ENCODE results near the gene ADAMTS3.

ADAMTS3 gene

GRCh38 chr4:72531322-72531721 is 37.7 kb downstream of the ADAMTS3 start:
- DNase-seq (ENCODE audit: low read depth in 2 of 2) = no peak
- H3K4me3 ChIP-seq (replicated peaks in 1 of 2; ENCODE audit: low read depth in 2 of 2, low read length in 2 of 2) = no peak overlapping the region
- TF ChIP-seq, protein P1, sequence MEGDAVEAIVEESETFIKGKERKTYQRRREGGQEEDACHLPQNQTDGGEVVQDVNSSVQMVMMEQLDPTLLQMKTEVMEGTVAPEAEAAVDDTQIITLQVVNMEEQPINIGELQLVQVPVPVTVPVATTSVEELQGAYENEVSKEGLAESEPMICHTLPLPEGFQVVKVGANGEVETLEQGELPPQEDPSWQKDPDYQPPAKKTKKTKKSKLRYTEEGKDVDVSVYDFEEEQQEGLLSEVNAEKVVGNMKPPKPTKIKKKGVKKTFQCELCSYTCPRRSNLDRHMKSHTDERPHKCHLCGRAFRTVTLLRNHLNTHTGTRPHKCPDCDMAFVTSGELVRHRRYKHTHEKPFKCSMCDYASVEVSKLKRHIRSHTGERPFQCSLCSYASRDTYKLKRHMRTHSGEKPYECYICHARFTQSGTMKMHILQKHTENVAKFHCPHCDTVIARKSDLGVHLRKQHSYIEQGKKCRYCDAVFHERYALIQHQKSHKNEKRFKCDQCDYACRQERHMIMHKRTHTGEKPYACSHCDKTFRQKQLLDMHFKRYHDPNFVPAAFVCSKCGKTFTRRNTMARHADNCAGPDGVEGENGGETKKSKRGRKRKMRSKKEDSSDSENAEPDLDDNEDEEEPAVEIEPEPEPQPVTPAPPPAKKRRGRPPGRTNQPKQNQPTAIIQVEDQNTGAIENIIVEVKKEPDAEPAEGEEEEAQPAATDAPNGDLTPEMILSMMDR (IDR thresholded peaks at IDR 0.05; ENCODE audit: low read depth, low read length) = no peak

- TF ChIP-seq, protein P1 (IDR thresholded peaks at IDR 0.05; ENCODE audit: low read depth, low read length) = no peak
- DNase-seq (ENCODE audit: low read depth in 2 of 2) = no peak
- no peak overlapping the region for H3K4me3 ChIP-seq (replicated peaks in 1 of 2; ENCODE audit: low read depth in 2 of 2, low read length in 2 of 2)
Observed at GRCh38 chr4:72529148-72529822, 39.7 kb downstream of the ADAMTS3 start.

DNA sequence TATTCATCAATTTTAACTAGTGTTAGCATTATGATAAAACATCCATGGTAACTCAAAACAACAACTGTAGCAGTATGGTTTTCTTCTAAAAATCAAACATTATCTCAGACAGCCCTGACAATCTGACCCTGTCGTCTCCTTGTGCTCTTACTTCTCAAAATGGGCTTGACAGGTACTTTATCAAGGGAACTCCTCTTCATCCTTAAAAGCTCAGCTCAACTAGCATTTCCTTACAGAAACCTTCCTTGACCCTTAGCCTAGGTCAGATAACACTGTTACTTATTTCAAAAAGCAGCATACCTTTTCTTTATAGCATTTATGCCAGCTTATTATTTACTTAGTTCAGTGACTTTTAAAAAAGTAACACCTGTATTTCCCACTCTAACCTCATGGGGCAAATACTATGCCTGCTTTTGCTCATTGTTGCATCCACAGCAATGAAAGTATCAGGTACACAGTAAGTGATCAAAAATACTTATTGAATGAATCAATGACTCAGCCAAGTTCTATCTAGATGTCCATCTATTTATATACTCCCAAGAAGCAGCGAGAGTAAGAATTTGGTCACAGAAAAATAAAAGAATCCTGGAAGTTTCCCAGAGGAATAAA is 41.9 kb downstream of the ADAMTS3 start:
- TF ChIP-seq, protein P1 (IDR thresholded peaks at IDR 0.05; ENCODE audit: low read depth, low read length) = no peak
- H3K4me3 ChIP-seq (replicated peaks in 1 of 2; ENCODE audit: low read depth in 2 of 2, low read length in 2 of 2) = no peak overlapping the region
- no peak for DNase-seq (ENCODE audit: low read depth in 2 of 2)

GRCh38 chr4:72525938-72526337 is 43.1 kb downstream of the ADAMTS3 start:
- DNase-seq (ENCODE audit: low read depth in 2 of 2) = peak; percentile 44 to 95
- H3K4me3 ChIP-seq (replicated peaks in 1 of 2; ENCODE audit: low read depth in 2 of 2, low read length in 2 of 2) = no peak overlapping the region
- TF ChIP-seq, protein P1 (IDR thresholded peaks at IDR 0.05; ENCODE audit: low read depth, low read length) = no peak

DNA sequence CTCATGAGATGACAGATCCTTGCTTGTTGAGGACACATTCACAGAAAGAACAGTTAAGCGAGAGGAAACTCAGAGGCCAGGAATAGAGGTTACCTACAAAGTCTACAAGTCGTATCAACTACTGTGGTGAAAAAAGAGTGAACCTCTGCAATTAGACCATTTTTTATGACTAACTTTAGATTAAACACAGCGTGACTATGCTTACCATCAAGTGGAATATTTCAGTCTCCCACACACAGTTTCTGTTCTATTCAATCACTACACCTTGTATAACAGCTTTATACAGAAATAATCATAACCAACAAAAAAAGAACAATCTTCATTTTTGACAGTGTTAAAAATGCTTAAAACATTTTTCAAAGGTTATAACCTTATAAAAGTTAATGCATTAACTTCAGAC is 46.6 kb downstream of the ADAMTS3 start:
- TF ChIP-seq, protein P1 (IDR thresholded peaks at IDR 0.05; ENCODE audit: low read depth, low read length) = no peak
- H3K4me3 ChIP-seq (replicated peaks in 1 of 2; ENCODE audit: low read depth in 2 of 2, low read length in 2 of 2) = no peak overlapping the region
- no peak for DNase-seq (ENCODE audit: low read depth in 2 of 2)

DNA sequence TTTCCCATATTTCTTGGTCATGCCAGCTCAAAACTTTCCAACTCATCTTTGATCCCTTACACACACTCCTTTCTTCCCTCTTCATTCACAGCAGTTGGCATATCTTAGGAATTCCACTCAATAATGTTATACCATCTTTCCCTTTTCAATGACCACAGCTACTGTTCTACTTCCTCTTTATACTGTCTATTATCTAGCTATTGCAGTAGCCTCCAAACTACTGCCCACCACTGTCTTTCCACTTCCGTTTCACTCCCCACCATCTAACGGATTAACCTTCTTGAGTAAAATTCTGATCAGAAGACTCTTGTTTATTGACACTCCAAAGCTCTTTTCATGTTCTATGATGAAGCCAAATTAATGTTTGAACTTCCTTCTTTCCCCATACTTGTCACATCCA is 55.8 kb downstream of the ADAMTS3 start:
- TF ChIP-seq, protein P1 (IDR thresholded peaks at IDR 0.05; ENCODE audit: low read depth, low read length) = no peak
- no peak for DNase-seq (ENCODE audit: low read depth in 2 of 2)

More for the DNA sequence above, 55.8 kb downstream of the ADAMTS3 start:
- no peak overlapping the region for H3K4me3 ChIP-seq (replicated peaks in 1 of 2; ENCODE audit: low read depth in 2 of 2, low read length in 2 of 2)
